GM20000 (cell line): Measurements from ENCODE around the gene XYLT1.

Source experiments
- DNase-seq: peaks from one replicate; pipeline ENCODE4 v3.0.0; 2012; ENCODE audit warnings: low spot score
- TF ChIP-seq, protein P1 (sequence below): IDR thresholded peaks from 2 replicates; pipeline ENCODE4 v1.5.1; 2012; ENCODE audit warnings: mild to moderate bottlenecking, control low read depth; ENCODE audit errors: extremely low read depth, missing control alignments

XYLT1 gene

DNA sequence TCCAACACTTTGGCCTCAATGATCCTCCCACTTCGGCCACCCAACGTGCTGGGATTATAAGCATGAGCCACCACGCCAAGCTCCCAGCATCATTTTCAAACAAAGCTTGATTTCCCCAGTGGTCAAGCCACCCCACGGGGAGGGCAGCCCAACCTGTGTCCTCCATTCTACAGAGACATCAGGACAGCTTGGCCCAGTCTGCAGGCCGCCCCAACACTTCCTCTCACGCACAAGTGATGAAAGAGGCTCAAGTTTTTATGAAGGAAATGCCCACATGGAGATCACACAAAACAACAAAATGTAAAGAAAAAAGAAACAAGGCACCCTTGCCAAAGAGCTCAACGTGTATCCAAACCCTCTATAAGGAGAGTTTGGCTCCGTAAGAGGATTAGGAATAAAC is 112.4 kb downstream of the XYLT1 start:
- TF ChIP-seq, protein P1, sequence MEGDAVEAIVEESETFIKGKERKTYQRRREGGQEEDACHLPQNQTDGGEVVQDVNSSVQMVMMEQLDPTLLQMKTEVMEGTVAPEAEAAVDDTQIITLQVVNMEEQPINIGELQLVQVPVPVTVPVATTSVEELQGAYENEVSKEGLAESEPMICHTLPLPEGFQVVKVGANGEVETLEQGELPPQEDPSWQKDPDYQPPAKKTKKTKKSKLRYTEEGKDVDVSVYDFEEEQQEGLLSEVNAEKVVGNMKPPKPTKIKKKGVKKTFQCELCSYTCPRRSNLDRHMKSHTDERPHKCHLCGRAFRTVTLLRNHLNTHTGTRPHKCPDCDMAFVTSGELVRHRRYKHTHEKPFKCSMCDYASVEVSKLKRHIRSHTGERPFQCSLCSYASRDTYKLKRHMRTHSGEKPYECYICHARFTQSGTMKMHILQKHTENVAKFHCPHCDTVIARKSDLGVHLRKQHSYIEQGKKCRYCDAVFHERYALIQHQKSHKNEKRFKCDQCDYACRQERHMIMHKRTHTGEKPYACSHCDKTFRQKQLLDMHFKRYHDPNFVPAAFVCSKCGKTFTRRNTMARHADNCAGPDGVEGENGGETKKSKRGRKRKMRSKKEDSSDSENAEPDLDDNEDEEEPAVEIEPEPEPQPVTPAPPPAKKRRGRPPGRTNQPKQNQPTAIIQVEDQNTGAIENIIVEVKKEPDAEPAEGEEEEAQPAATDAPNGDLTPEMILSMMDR = no peak
- no peak for DNase-seq

DNA sequence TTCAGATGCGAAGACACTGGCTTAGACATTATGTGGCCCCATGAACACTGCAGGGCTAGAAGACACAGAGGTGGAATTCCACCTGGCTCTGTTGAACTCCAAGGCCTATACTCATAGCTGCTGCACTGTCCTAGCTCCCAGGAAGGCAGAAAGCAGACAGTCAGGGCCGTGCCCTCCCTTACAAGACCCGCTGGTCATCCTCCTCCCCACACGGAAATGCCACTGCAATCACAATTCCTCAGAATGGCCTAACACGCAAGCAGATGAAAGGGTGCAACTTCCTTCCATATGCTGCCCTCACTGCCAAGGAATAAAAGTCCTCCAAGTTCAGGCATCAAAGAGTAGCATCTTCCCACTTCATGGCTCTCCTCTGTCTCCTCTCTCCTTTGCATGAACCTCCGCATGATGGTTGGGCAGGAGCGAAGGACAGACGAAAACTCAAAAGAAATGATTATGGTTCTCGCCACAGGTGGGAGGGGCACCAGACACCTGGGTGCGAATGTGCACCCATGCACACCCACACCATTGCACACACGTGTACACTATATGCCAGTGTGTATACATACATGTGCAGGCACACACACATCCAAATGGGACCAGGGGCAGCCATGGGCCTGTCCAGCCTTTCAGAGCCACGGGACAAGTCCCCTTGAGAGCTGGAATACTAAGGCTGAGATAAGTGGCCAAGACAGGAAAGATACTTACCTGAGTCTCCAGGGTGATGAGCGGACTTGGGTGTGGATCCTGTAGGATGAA is 113.3 kb downstream of the XYLT1 start:
- DNase-seq = no peak
- TF ChIP-seq, protein P1 = no peak

DNA sequence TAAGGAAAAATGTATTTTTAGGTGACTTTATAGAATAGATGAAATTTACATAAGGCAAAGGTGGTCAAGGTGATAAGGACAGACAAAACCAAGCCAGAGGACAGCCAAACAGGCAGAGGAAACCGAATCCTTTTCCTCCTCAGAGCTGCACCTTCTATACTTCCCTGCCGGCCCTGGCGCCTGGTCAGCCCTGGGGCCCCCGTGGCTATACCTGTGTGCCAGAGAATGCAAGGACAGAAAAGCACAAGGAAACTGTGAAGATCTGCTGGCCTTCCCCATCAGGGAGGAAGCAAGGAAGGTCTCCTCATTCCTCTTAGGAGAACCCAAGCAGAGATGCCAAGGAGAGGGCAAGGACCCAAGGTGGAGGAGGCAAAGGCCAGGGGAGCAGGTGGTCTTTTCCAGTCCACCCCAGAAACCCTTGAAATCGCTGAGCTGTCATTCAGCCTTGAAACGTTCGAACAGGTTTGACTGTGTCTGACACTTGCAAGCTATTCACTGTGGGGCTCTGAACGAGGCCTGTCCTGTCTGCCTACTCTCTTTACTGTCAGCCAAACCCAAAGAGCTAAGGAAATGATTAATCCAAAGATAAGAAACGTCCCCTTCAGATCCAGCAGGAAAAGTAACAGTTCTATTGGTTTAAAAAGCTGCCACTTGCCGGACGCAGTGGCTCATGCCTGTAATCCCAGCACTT is 114.4 kb downstream of the XYLT1 start:
- TF ChIP-seq, protein P1 = no peak
- DNase-seq = no peak

DNA sequence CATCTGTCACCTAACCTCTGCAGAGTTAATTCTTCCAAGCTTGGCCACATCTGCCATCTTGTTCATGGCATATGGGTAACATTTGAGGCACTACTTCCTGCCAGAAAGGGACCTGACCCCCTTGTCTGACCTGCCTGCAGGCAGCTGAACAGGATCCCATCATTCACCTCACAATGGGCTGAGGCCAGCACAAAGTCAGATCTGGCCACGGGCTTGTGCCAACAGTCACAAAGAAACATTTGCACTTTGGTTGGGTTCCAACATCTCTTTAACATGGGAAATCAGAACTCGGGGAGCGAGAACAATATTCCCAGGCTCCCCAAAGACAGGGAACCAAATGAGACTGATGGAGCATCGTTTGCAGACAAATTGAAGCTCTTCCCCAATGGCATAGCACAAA is 116.1 kb downstream of the XYLT1 start:
- TF ChIP-seq, protein P1 = no peak
- no peak for DNase-seq

DNA sequence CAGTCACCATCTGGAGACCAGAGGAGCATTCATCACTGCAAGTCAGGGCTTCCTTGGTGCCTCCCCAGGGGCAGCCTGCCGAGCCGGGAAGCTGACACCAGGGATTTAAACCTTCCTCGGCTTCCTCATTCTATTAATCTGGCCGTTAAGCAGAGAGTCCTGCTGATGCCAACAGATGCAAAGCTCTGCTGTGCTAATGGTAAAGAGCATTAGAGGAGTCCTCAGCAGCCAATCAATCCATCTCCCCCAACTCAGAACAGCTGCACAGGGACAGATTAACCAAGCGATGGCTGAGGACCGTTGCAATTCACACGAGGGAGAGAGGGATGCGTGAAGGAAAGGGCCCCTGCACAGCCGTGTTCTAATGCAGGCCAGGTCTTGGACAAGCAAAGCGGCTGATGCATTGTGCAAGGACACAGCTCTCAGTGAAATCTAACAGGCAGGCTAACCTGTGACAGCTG is 116.6 kb downstream of the XYLT1 start:
- DNase-seq = no peak
- TF ChIP-seq, protein P1 = no peak

DNA sequence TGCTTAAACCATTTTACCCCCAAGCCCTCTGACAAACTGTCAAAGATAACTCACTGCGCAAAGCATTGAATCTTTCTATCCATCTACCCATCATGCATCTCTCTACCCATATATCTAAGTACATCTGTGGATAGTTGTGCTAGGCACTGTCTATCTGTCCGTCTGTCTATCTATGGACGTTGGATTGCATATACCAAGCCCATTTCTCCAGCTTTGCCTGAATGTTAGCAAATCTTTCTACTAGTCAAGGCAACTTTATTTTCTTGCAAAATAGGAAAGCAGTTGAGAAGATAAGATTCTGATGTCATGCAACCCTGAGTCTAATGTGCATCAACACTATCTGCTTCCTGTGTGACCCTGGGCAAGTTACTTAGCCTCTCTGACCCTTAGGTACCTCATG is 117.2 kb downstream of the XYLT1 start:
- no peak for DNase-seq
- TF ChIP-seq, protein P1 = no peak

DNA sequence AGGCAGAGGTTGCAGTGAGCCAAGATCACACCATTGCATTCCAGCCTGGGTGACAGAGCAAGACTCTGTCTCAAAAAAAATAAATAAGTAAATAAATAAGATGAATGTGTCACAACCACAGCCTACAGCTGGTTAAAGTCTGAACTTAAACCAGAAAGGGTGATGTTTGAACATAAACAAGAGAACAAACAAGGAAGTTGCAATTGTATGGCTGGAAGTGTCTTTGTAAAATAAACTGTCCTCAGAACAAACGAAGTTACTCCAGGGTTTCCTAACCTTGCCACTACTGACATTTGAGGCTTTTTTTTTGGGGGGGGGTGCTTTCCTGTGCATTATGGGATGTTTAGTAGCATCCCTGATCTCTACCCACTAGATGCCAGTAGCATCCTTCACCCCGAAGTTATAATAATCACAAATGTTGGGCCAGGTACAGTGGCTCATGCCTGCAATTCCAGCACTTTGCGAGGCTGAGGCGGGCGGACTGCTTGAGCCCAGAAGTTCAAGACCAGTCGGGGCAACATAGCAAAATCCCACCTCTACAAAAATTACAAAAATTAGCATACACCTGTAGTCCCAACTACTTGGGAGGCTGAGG is 119.2 kb downstream of the XYLT1 start:
- TF ChIP-seq, protein P1 = no peak
- no peak for DNase-seq
